Right atrium auricular region (tissue), 2 donors: ENCODE measurements around the gene ABCD3. TPM values are rescaled to one million over a fixed set of nuclear protein-coding genes. Genes with fewer than 3 reads are reported as not detected.

ENCODE experiments used
- DNase-seq: peaks from one replicate; pipeline ENCODE4 v3.0.0-alpha.2; 2019; ENCODE audit warnings: low spot score
- H3K27ac ChIP-seq, 2 donors: fragments of 200-600 bp; sonication (generic); 1 replicate in 1 of 2; 2 replicates in 1 of 2; pipeline ENCODE4 v1.5.1; 2016 to 2019
- H3K27me3 ChIP-seq, 2 donors: fragments of 200-600 bp; sonication (generic); one replicate each; pipeline versions ENCODE4 v1.5.1 to v1.6.0; 2017 to 2019
- H3K36me3 ChIP-seq: fragments of 200-600 bp; sonication (generic); one replicate; pipeline ENCODE4 v1.5.1; 2016
- H3K4me1 ChIP-seq, 2 donors: fragments of 200-600 bp; sonication (generic); one replicate each; pipeline versions ENCODE4 v1.5.1 to v1.6.0; 2017 to 2019
- H3K4me3 ChIP-seq, 2 donors: fragments of 200-600 bp; sonication (generic); 1 replicate in 1 of 2; 2 replicates in 1 of 2; pipeline ENCODE4 v1.5.1; 2017 to 2019; ENCODE audit warnings: mild to moderate bottlenecking in 1 of 2, moderate library complexity in 1 of 2
- H3K9me3 ChIP-seq, 2 donors: fragments of 200-600 bp; sonication (generic); one replicate each; pipeline ENCODE4 v1.5.1; 2019
- total RNA-seq, 2 donors: library from RNA; depleted of rRNA; stranded (reverse); fragments of >200 nt; gene quantifications; one replicate each; pipeline ENCODE4 v1.1.0, GENCODE V29; 2016
- TF ChIP-seq, protein P1 (sequence below), 2 donors: fragments of 200-600 bp; sonication (generic); IDR thresholded peaks; one replicate each; pipeline ENCODE4 v1.5.1; 2019; ENCODE audit warnings: antibody characterized with exemption in 2 of 2

ABCD3 gene
- total RNA-seq, 2 donors from 2014 or later = 24.6 to 54.1 TPM

DNA sequence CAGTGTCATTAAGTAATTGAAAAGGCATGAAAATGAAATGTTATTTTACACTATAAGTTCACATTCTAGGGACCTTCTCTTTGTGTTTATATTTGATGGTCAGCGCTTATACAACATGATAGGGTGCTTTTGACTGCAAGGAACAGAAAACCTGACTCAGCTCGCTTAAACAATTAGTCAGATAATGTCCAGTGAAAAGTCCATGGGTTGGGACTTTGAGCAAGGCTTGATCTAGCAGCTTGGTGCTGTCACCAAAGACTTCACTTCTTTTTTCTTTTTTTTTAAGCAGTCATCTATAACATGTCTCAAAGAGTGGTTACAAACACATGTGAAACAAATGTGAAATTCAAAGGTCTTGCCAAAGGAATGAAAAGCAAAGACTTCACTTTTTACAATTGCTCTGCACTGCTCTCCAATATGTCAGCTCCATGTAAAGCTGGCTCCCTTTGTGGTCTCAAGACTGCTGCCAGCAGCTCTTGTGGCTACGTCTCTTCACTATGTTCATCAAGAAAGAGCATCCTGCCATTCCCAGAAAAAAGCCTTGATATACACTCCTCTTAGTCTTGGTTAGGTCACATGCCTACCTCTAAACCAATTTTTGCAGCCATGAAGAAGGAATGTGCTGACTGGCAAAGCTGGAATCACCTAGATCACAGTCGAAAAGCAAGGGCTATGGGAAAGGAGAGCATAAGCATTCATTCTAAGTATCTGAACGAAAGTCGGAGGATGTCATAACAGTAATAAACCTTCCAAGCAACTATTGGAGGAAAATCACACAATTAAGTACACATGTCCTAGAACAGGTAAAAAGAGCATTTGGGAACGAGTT is 108.2 kb downstream of the ABCD3 start:
- Histone ChIP-seq H3K27ac (no peak overlapping the region), H3K4me3 (no peak overlapping the region), H3K9me3 (no peaks in the 10 kb centered on the region), H3K4me1 (peaks cover 0 to 11% of the 10 kb centered on the region in 2 donors), H3K36me3 (peaks cover 19% of the 10 kb centered on the region), H3K27me3 (no peaks in the 10 kb centered on the region)
- DNase-seq = no peak
- TF ChIP-seq, protein P1, sequence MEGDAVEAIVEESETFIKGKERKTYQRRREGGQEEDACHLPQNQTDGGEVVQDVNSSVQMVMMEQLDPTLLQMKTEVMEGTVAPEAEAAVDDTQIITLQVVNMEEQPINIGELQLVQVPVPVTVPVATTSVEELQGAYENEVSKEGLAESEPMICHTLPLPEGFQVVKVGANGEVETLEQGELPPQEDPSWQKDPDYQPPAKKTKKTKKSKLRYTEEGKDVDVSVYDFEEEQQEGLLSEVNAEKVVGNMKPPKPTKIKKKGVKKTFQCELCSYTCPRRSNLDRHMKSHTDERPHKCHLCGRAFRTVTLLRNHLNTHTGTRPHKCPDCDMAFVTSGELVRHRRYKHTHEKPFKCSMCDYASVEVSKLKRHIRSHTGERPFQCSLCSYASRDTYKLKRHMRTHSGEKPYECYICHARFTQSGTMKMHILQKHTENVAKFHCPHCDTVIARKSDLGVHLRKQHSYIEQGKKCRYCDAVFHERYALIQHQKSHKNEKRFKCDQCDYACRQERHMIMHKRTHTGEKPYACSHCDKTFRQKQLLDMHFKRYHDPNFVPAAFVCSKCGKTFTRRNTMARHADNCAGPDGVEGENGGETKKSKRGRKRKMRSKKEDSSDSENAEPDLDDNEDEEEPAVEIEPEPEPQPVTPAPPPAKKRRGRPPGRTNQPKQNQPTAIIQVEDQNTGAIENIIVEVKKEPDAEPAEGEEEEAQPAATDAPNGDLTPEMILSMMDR (IDR thresholded peaks at IDR 0.05) = no peak

- peaks cover 30% of the 10 kb centered on the region for H3K36me3 ChIP-seq
- no peak for DNase-seq
- H3K4me3 ChIP-seq = no peak overlapping the region
- H3K9me3 ChIP-seq = no peaks in the 10 kb centered on the region
- H3K4me1 ChIP-seq = peaks cover 0 to 11% of the 10 kb centered on the region in 2 donors
- no peaks in the 10 kb centered on the region for H3K27me3 ChIP-seq
- TF ChIP-seq, protein P1 (IDR thresholded peaks at IDR 0.05) = no peak
- peak overlapping the region in 1 of 2 donors; percentile 11 for H3K27ac ChIP-seq
Measured at GRCh38 chr1:94527447-94528031, 109.3 kb downstream of the ABCD3 start.

DNA sequence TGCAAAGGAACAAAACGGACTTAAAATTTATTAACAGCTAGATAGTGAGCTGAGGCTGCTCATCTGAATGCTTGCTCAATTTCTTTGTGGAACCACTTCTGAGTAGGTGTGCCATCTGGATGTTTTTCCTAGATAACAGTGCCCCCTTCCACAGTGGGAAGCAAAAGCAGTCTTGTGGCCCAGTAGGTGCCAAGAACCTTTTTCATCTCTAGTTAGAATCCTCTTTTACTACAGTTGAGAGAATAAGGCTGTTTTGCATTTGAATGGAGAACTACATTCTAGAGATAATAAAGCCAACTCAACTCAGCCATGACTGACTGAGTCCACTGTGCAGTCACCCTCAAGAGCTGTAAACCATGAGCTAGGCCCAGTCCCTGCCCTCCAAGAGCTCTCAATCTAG is 110.1 kb downstream of the ABCD3 start:
- TF ChIP-seq, protein P1 (IDR thresholded peaks at IDR 0.05) = no peak
- H3K4me1 ChIP-seq = peaks cover 0 to 11% of the 10 kb centered on the region in 2 donors
- H3K9me3 ChIP-seq = no peaks in the 10 kb centered on the region
- no peak overlapping the region for H3K4me3 ChIP-seq
- no peaks in the 10 kb centered on the region for H3K27me3 ChIP-seq
- no peak overlapping the region for H3K27ac ChIP-seq
- DNase-seq = no peak
- peaks cover 37% of the 10 kb centered on the region for H3K36me3 ChIP-seq

- Histone ChIP-seq H3K36me3 (peaks cover 37% of the 10 kb centered on the region), H3K4me1 (peaks cover 0 to 11% of the 10 kb centered on the region in 2 donors), H3K9me3 (no peaks in the 10 kb centered on the region), H3K27ac (no peak overlapping the region), H3K27me3 (no peaks in the 10 kb centered on the region), H3K4me3 (no peak overlapping the region)
- TF ChIP-seq, protein P1 (IDR thresholded peaks at IDR 0.05) = no peak
- DNase-seq = no peak
Measured at GRCh38 chr1:94528826-94529225, 110.6 kb downstream of the ABCD3 start.

- TF ChIP-seq, protein P1 (IDR thresholded peaks at IDR 0.05) = no peak
- H3K27me3 ChIP-seq = no peaks in the 10 kb centered on the region
- no peaks in the 10 kb centered on the region for H3K9me3 ChIP-seq
- H3K36me3 ChIP-seq = peaks cover 42% of the 10 kb centered on the region
- no peak overlapping the region for H3K4me3 ChIP-seq
- DNase-seq = no peak
- peaks cover 0 to 11% of the 10 kb centered on the region in 2 donors for H3K4me1 ChIP-seq
- H3K27ac ChIP-seq = no peak overlapping the region
Measured at GRCh38 chr1:94529416-94529815, 111.2 kb downstream of the ABCD3 start.
